Astrocyte (in vitro differentiated cells and primary cell): ENCODE data around the gene LIN7A. TPM values are rescaled to one million over a fixed set of nuclear protein-coding genes. Genes with fewer than 3 reads are reported as not detected.

ENCODE experiments used
- DNase-seq: peaks from one replicate; pipeline ENCODE4 v3.0.0-alpha.2; 2010; ENCODE audit warnings: low read depth
- FAIRE-seq: peaks from 2 replicates; lab custom pipeline; 2011; peaks lifted over from hg19 to GRCh38; lab: Jason Lieb, UNC
- H2AFZ ChIP-seq: 2 replicates; pipeline ENCODE4 v1.6.0; 2012; ENCODE audit warnings: low read depth, low read length, inconsistent platforms
- H3K27ac ChIP-seq: 2 replicates; pipeline ENCODE4 v1.5.1; 2011; ENCODE audit warnings: low read depth, low read length, inconsistent platforms
- H3K27me3 ChIP-seq: 2 replicates; pipeline ENCODE4 v1.6.0; 2011; ENCODE audit warnings: low read length, inconsistent platforms; ENCODE audit not compliant: insufficient read depth
- H3K36me3 ChIP-seq: 2 replicates; pipeline ENCODE4 v1.5.1; 2011; ENCODE audit warnings: low read length, inconsistent platforms; ENCODE audit not compliant: insufficient read depth
- H3K4me1 ChIP-seq: 2 replicates; pipeline ENCODE4 v1.5.1; 2011; ENCODE audit warnings: low read length, inconsistent platforms; ENCODE audit not compliant: insufficient read depth
- H3K4me2 ChIP-seq: 2 replicates; pipeline ENCODE4 v1.6.0; 2012; ENCODE audit warnings: low read length, inconsistent platforms
- H3K4me3 ChIP-seq: 2 replicates; pipeline ENCODE4 v1.5.1; 2011; ENCODE audit warnings: low read depth, mild to moderate bottlenecking, low read length, inconsistent platforms; ENCODE audit not compliant: insufficient read depth
- H3K79me2 ChIP-seq: 2 replicates; pipeline ENCODE4 v1.6.0; 2012; ENCODE audit warnings: mild to moderate bottlenecking, low read length, inconsistent platforms; ENCODE audit not compliant: insufficient read depth
- H3K9ac ChIP-seq: 2 replicates; pipeline ENCODE4 v1.6.0; 2012; ENCODE audit warnings: mild to moderate bottlenecking, low read length, inconsistent platforms
- H3K9me3 ChIP-seq: 2 replicates; pipeline ENCODE4 v1.5.1; 2012; ENCODE audit warnings: low read depth, mild to moderate bottlenecking, low read length, inconsistent platforms; ENCODE audit not compliant: insufficient read depth
- H4K20me1 ChIP-seq: 2 replicates; pipeline ENCODE4 v1.6.0; 2012; ENCODE audit warnings: low read length, inconsistent platforms; ENCODE audit not compliant: insufficient read depth
- H3K27ac Mint-ChIP-seq: one replicate; pipeline ENCODE4 v1.8.0; 2021; ENCODE audit warnings: mild to moderate bottlenecking, mixed read lengths; ENCODE audit not compliant: unreplicated experiment
- H3K27me3 Mint-ChIP-seq: one replicate; pipeline ENCODE4 v1.8.0; 2021; ENCODE audit warnings: low read depth, mixed read lengths; ENCODE audit not compliant: unreplicated experiment
- H3K36me3 Mint-ChIP-seq: one replicate; pipeline ENCODE4 v1.8.0; 2021; ENCODE audit warnings: low read depth, mixed read lengths; ENCODE audit not compliant: unreplicated experiment
- H3K4me1 Mint-ChIP-seq: one replicate; pipeline ENCODE4 v1.8.0; 2021; ENCODE audit warnings: low read depth, mixed read lengths; ENCODE audit not compliant: unreplicated experiment
- H3K4me3 Mint-ChIP-seq: one replicate; pipeline ENCODE4 v1.8.0; 2021; ENCODE audit warnings: mild to moderate bottlenecking, moderate library complexity, mixed read lengths; ENCODE audit not compliant: unreplicated experiment
- H3K9me3 Mint-ChIP-seq: one replicate; pipeline ENCODE4 v1.8.0; 2021; ENCODE audit warnings: mild to moderate bottlenecking, mixed read lengths; ENCODE audit not compliant: unreplicated experiment
- CTCF ChIP-seq: IDR thresholded peaks from 2 replicates; pipeline ENCODE4 v1.5.1; 2011; ENCODE audit warnings: low read depth, mild to moderate bottlenecking, inconsistent platforms, low read length, moderate library complexity; ENCODE audit not compliant: insufficient read depth
- EZH2 ChIP-seq: IDR thresholded peaks from 2 replicates; pipeline ENCODE4 v1.6.1; 2012; ENCODE audit warnings: mild to moderate bottlenecking, low read length, inconsistent platforms; ENCODE audit not compliant: insufficient read depth
- total RNA-seq: library from RNA; stranded (reverse); gene quantifications from 2 replicates; pipeline ENCODE4 v1.2.1, GENCODE V29; 2021

The LIN7A gene
- total RNA-seq, 1 donor from 2014 or later: 1.6 TPM

DNA sequence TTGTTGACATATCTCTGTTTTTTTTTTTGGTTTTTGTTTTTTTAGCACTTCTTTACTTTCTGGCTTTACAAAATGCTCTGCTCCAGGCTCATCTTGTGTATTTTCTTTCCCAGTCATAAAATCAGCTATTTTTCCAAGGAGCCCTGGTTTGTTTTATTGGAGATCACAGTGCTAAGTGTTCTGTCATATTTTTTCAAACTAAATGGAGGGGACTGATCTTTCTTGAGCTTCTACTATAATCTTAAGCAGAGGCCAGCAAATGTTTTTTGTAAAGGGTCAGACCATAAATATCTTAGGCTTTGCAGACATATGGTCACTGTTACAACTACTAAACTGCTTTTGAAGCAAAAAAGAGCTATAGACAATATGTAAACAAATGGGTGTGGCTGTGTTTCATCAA, 30.6 kb upstream of the LIN7A start:
- Mint-ChIP-seq H3K9me3 (no peaks in the 10 kb centered on the region), H3K4me1 (no peaks in the 10 kb centered on the region), H3K27me3 (no peaks in the 10 kb centered on the region), H3K27ac (no peak overlapping the region), H3K36me3 (no peaks in the 10 kb centered on the region), H3K4me3 (no peak overlapping the region)
- Histone ChIP-seq H3K36me3 (no peaks in the 10 kb centered on the region), H4K20me1 (no peaks in the 10 kb centered on the region), H3K4me3 (no peak overlapping the region), H3K4me1 (no peaks in the 10 kb centered on the region), H3K79me2 (no peaks in the 10 kb centered on the region), H3K9ac (no peak overlapping the region), H3K4me2 (no peak overlapping the region), H2AFZ (no peak overlapping the region), H3K27me3 (no peaks in the 10 kb centered on the region), H3K27ac (no peak overlapping the region), H3K9me3 (no peaks in the 10 kb centered on the region)
- no peak for FAIRE-seq
- no peak for DNase-seq
- TF ChIP-seq CTCF (no peak), EZH2 (no peak)

- H3K9me3 ChIP-seq: no peaks in the 10 kb centered on the region
- no peaks in the 10 kb centered on the region for H3K79me2 ChIP-seq
- no peak overlapping the region for H3K27ac ChIP-seq
- peak; percentile 9 for FAIRE-seq
- no peaks in the 10 kb centered on the region for H4K20me1 ChIP-seq
- no peaks in the 10 kb centered on the region for H3K36me3 Mint-ChIP-seq
- no peaks in the 10 kb centered on the region for H3K27me3 Mint-ChIP-seq
- no peaks in the 10 kb centered on the region for H3K36me3 ChIP-seq
- no peak overlapping the region for H3K4me3 ChIP-seq
- TF ChIP-seq EZH2 (no peak), CTCF (no peak)
- no peaks in the 10 kb centered on the region for H3K9me3 Mint-ChIP-seq
- H3K27ac Mint-ChIP-seq: no peak overlapping the region
- H3K4me1 Mint-ChIP-seq: no peaks in the 10 kb centered on the region
- DNase-seq: no peak
- no peaks in the 10 kb centered on the region for H3K4me1 ChIP-seq
- H2AFZ ChIP-seq: no peak overlapping the region
- H3K27me3 ChIP-seq: no peaks in the 10 kb centered on the region
- no peak overlapping the region for H3K9ac ChIP-seq
- H3K4me2 ChIP-seq: no peak overlapping the region
- no peak overlapping the region for H3K4me3 Mint-ChIP-seq
Measured at GRCh38 chr12:80967565-80967964, 29.8 kb upstream of the LIN7A start.

- H3K4me3 Mint-ChIP-seq: no peak overlapping the region
- no peaks in the 10 kb centered on the region for H3K36me3 Mint-ChIP-seq
- no peaks in the 10 kb centered on the region for H3K4me1 Mint-ChIP-seq
- no peak for TF ChIP-seq CTCF
- no peak for TF ChIP-seq EZH2
- no peaks in the 10 kb centered on the region for H3K9me3 ChIP-seq
- H4K20me1 ChIP-seq: no peaks in the 10 kb centered on the region
- no peak overlapping the region for H3K9ac ChIP-seq
- DNase-seq (no peak), FAIRE-seq (no peak)
- no peak overlapping the region for H3K4me2 ChIP-seq
- no peaks in the 10 kb centered on the region for H3K9me3 Mint-ChIP-seq
- H3K27me3 ChIP-seq: no peaks in the 10 kb centered on the region
- H3K36me3 ChIP-seq: no peaks in the 10 kb centered on the region
- no peaks in the 10 kb centered on the region for H3K27me3 Mint-ChIP-seq
- H3K4me1 ChIP-seq: no peaks in the 10 kb centered on the region
- no peak overlapping the region for H3K27ac ChIP-seq
- H3K79me2 ChIP-seq: no peaks in the 10 kb centered on the region
- no peak overlapping the region for H3K27ac Mint-ChIP-seq
- no peak overlapping the region for H3K4me3 ChIP-seq
- no peak overlapping the region for H2AFZ ChIP-seq
Measured at GRCh38 chr12:80966001-80966400, 28.3 kb upstream of the LIN7A start.
